Spleen (tissue), 11 donors: ENCODE measurements around the gene SRF. TPM values are rescaled to one million over a fixed set of nuclear protein-coding genes. Genes with fewer than 3 reads are reported as not detected.

Experiments
- DNase-seq: peaks from one replicate; pipeline ENCODE4 v3.0.0-alpha.2; 2020
- H3K27ac ChIP-seq, 8 donors: fragments of 200-600 bp; sonication (generic) in 7 of 8; 1 replicate in 4 of 8; 2 replicates in 4 of 8; pipeline versions ENCODE4 v1.5.0 to v1.8.0; 2016 to 2021; ENCODE audit warnings: inconsistent platforms in 4 of 8, mild to moderate bottlenecking in 4 of 8, moderate library complexity in 1 of 8
- H3K27me3 ChIP-seq, 7 donors: fragments of 200-600 bp; sonication (generic) in 6 of 7; replicated peaks in 1 of 7; 1 replicate in 4 of 7; 2 replicates in 3 of 7; pipeline versions ENCODE4 v1.5.0 to v1.8.0; 2016 to 2021; ENCODE audit warnings: inconsistent platforms in 3 of 7, mild to moderate bottlenecking in 1 of 7
- H3K36me3 ChIP-seq, 6 donors: fragments of 200-600 bp; sonication (generic) in 5 of 6; 1 replicate in 4 of 6; 2 replicates in 2 of 6; pipeline versions ENCODE4 v1.5.0 to v1.8.0; 2016 to 2021; ENCODE audit warnings: inconsistent platforms in 2 of 6
- H3K4me1 ChIP-seq, 6 donors: fragments of 200-600 bp; sonication (generic) in 5 of 6; 1 replicate in 3 of 6; 2 replicates in 3 of 6; pipeline versions ENCODE4 v1.5.0 to v1.8.0; 2016 to 2021; ENCODE audit warnings: inconsistent platforms in 3 of 6
- H3K4me3 ChIP-seq, 8 donors: fragments of 200-600 bp; sonication (generic) in 7 of 8; 1 replicate in 4 of 8; 2 replicates in 4 of 8; pipeline versions ENCODE4 v1.5.0 to v1.8.0; 2016 to 2021; ENCODE audit warnings: inconsistent platforms in 4 of 8, mild to moderate bottlenecking in 4 of 8, moderate library complexity in 2 of 8
- H3K9me3 ChIP-seq, 8 donors: fragments of 200-600 bp; sonication (generic) in 7 of 8; 1 replicate in 4 of 8; 2 replicates in 4 of 8; pipeline versions ENCODE4 v1.5.0 to v1.8.0; 2016 to 2021; ENCODE audit warnings: inconsistent platforms in 4 of 8
- CTCF ChIP-seq, 11 experiments: fragments of 200-600 bp in 7 of 11; fragments of 450-650 bp in 4 of 11; sonication (generic) in 4 of 11; IDR thresholded peaks in 8 of 11; conservative IDR thresholded peaks in 3 of 11; 1 replicate in 7 of 11; 2 replicates in 4 of 11; pipeline versions ENCODE4 v1.4.0 to v1.8.0; 2016 to 2021; ENCODE audit warnings: antibody characterized with exemption in 11 of 11, inconsistent platforms in 4 of 11, mild to moderate bottlenecking in 1 of 11
- POLR2A ChIP-seq, 3 donors: fragments of 450-650 bp; IDR thresholded peaks; one replicate each; pipeline ENCODE4 v1.5.1; 2017; ENCODE audit warnings: antibody characterized with exemption in 3 of 3, mild to moderate bottlenecking in 1 of 3
- POLR2AphosphoS5 ChIP-seq, 3 donors: sonication (generic); formaldehyde crosslinking; IDR thresholded peaks; one replicate each; pipeline ENCODE4 v1.5.1; 2017; ENCODE audit warnings: antibody characterized with exemption in 3 of 3
- WGBS, 5 donors: extraction: QIAGEN DNeasy Blood & Tissue Kit in 3 of 5; methylation state at CpG; one replicate each; pipeline versions ENCODE4 v1.1.5 to v1.1.7; 2013 to 2018; 5-methylcytosine and 5-hydroxymethylcytosine counted together
- intact Hi-C: fragments of 100-400 bp; cut with DNase I; formaldehyde crosslinking; loops from one replicate; pipeline ENCODE4 v1.15.0; 2023; ENCODE audit warnings: low total_unique reads
- polyA plus RNA-seq, 3 donors: library from polyadenylated mRNA; stranded (reverse); fragments of 200-250 nt; gene quantifications; one replicate each; pipeline ENCODE4 v1.2.1, GENCODE V29; 2013
- total RNA-seq, 7 donors: library from RNA; depleted of rRNA in 3 of 7; stranded (reverse); fragments of >200 nt in 3 of 7; fragmentation: NEBNext Ultra II Directional in 4 of 7; extraction: Animal tissue kit (Norgen Biotek cat#: 25700) in 4 of 7; gene quantifications; one replicate each; pipeline versions ENCODE4 v1.1.0 to v1.2.1, GENCODE V29; 2016 to 2021
- donor health status: healthy with polysubstance abuse.
- donor health status: DM: no; HTN: no; CAD: no; lungs with moderate emphysema.
- donor health status: DM: no; HTN: no; CAD: no.
- donor health status: Bipolar disorder and iron deficiency.
- donor health status: healthy.
- donor health status: DM: no; HTN: no; CAD: no.
- donor health status: DM: yes; HTN: yes; CAD: no.

The SRF gene
- total and polyA plus RNA-seq, 10 donors = 11.6 to 45.6 (median 25.6) TPM

DNA sequence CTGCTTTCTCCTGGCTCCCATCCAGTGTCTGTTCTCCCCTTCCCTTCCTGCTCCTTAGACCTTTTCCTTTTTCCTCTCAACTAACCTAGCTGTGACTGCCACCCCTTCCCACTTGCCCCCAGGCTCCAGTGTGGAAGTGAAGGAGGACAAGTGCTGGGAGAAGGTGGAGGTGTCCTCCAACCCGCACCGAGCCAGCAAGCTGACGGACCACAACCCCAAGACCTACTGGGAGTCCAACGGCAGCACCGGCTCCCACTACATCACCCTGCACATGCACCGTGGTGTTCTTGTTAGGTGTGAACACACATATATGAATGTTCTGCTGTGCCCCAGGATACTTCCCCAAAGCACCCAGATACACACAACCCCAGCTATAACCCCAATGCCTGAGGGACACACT is 29.5 kb downstream of the SRF start:
- TF ChIP-seq POLR2AphosphoS5 (IDR thresholded peaks at IDR 0.05) (no peak), CTCF (IDR thresholded peaks at IDR 0.05 in 8 of 11, conservative IDR thresholded peaks at IDR 0.05 in 3 of 11) (no peak)
- WGBS, 5 donors = 90 to 97% (median 96%) methylated on average over 6 of the region's 6 CpGs
- DNase-seq = peak; percentile 46

DNA sequence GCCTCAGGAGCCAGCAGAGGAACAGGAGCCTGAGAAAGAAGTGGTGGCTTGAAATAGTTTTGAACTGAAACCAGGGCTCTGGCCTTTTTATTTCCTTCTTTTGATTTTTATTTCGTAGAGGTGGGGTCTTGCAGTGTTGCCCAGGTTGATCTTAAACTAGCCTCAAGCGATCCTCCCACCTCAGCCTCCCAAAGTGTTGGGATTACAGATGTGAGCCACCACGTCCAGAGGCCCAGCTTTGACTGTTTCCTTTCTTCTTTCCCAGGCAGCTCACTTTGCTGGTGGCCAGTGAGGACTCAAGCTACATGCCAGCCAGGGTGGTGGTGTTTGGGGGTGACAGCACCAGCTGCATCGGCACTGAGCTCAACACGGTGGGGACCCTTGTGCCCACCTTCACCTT is 31.4 kb downstream of the SRF start:
- no peak for TF ChIP-seq POLR2A (IDR thresholded peaks at IDR 0.05)
- no peak for TF ChIP-seq CTCF (IDR thresholded peaks at IDR 0.05 in 8 of 11, conservative IDR thresholded peaks at IDR 0.05 in 3 of 11)
- no peak for TF ChIP-seq POLR2AphosphoS5 (IDR thresholded peaks at IDR 0.05)
- Histone ChIP-seq H3K36me3 (peaks cover 0 to 99% (median 63%) of the 10 kb centered on the region in 6 donors), H3K27me3 (no peaks in the 10 kb centered on the region), H3K4me3 (no peak overlapping the region), H3K9me3 (no peaks in the 10 kb centered on the region), H3K4me1 (no peaks in the 10 kb centered on the region), H3K27ac (no peak overlapping the region)
- 82 to 93% (median 89%) methylated on average over 5 of the region's 5 CpGs for WGBS, 5 donors
- DNase-seq = no peak
- intact Hi-C loops = no loop called here

More for the DNA sequence above, 29.5 kb downstream of the SRF start:
- Histone ChIP-seq H3K27me3 (no peaks in the 10 kb centered on the region), H3K4me3 (no peak overlapping the region), H3K9me3 (no peaks in the 10 kb centered on the region), H3K27ac (no peak overlapping the region), H3K36me3 (peaks cover 0 to 100% (median 74%) of the 10 kb centered on the region in 6 donors), H3K4me1 (no peaks in the 10 kb centered on the region)
- intact Hi-C loops = no loop called here

DNA sequence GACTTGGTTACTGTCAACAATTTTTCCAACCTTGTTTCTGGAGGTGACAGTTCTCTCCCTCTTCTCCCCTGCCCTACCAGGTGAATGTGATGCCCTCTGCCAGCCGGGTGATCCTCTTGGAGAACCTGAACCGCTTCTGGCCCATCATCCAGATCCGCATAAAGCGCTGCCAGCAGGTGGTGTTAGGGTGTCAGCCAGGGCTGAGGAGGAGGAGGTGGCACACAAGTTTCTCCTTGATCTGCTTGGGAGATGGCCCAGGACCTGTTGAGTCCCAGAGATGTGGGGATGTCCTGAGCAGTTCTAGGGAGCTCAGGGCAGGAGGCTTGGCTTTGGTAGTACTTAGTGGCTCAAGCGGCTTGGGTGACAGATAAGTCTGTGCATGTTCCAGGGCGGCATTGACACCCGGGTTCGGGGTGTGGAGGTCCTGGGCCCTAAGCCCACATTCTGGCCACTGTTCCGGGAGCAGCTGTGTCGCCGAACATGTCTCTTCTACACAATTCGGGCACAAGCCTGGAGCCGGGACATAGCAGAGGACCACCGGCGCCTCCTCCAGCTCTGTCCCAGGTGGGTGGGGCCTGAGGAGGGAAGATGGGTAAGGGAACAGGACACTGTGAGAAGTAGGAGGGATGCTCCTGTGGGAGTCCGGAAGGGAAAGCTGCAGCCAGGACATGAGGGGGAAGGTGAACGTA is 32.1 kb downstream of the SRF start:
- no peak for TF ChIP-seq CTCF (IDR thresholded peaks at IDR 0.05 in 8 of 11, conservative IDR thresholded peaks at IDR 0.05 in 3 of 11)
- peak in 1 of 3 donors; percentile 30 for TF ChIP-seq POLR2AphosphoS5 (IDR thresholded peaks at IDR 0.05)

GRCh38 chr6:43203718-43204095 is 32.6 kb downstream of the SRF start:
- H3K36me3 ChIP-seq = peaks cover 0 to 92% (median 51%) of the 10 kb centered on the region in 6 donors
- H3K9me3 ChIP-seq = no peaks in the 10 kb centered on the region
- peak; percentile 45 for DNase-seq
- 92 to 96% (median 94%) methylated on average over 8 of the region's 8 CpGs for WGBS, 5 donors
- no peaks in the 10 kb centered on the region for H3K4me1 ChIP-seq
- H3K4me3 ChIP-seq = no peak overlapping the region
- no peak overlapping the region for H3K27ac ChIP-seq
- no peak for TF ChIP-seq POLR2AphosphoS5 (IDR thresholded peaks at IDR 0.05)
- no peak for TF ChIP-seq POLR2A (IDR thresholded peaks at IDR 0.05)
- no peak for TF ChIP-seq CTCF (IDR thresholded peaks at IDR 0.05 in 8 of 11, conservative IDR thresholded peaks at IDR 0.05 in 3 of 11)
- H3K27me3 ChIP-seq = no peaks in the 10 kb centered on the region
- intact Hi-C loops = no loop called here

More for the DNA sequence above, 32.1 kb downstream of the SRF start:
- Histone ChIP-seq H3K27ac (no peak overlapping the region), H3K4me3 (no peak overlapping the region), H3K9me3 (no peaks in the 10 kb centered on the region), H3K27me3 (no peaks in the 10 kb centered on the region), H3K36me3 (peaks cover 0 to 92% (median 56%) of the 10 kb centered on the region in 6 donors), H3K4me1 (no peaks in the 10 kb centered on the region)
- intact Hi-C loops = no loop called here
- 95 to 98% (median 96%) methylated on average over 13 to 17 of the region's 17 CpGs for WGBS, 5 donors
- DNase-seq = peak; percentile 50
